ENCODE results near the gene ARHGAP24. TPM values are rescaled to one million over a fixed set of nuclear protein-coding genes. Genes with fewer than 3 reads are reported as not detected.

ARHGAP24 gene
- total RNA-seq, 1 experiment from 2014 or later: 17.4 TPM

DNA sequence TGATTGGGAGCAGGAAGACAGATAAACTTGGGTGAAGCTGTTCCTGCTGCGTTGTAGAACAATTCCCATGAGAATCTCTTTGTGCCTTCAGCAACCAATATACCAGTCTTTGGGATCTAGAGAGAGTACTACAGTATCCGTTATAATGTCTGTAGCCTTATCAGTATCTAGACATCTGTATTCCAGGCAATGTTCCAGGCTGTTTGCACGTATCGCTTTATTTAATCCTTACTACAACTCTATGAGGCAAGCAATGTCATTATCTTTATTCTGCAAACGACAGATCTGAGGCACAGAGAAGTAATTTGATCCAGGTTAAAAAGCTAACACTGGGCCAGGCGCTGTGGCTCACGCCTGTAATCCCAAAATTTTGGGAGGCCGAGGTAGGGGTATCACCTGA lies 251.6 kb downstream of the ARHGAP24 start:
- ChIA-PET CTCF (interaction anchor here (0.7 kb wide), 1 partner anchor 217 kb away, joined by 4 read pairs; no protein-coding TSS in a partner anchor), POLR2A (no interaction called here)
- in situ Hi-C loops (cut with HindIII; ENCODE audit: low pct_unique_long_range_greater_than_20kb, low sequenced_read_pairs): no loop called here

DNA sequence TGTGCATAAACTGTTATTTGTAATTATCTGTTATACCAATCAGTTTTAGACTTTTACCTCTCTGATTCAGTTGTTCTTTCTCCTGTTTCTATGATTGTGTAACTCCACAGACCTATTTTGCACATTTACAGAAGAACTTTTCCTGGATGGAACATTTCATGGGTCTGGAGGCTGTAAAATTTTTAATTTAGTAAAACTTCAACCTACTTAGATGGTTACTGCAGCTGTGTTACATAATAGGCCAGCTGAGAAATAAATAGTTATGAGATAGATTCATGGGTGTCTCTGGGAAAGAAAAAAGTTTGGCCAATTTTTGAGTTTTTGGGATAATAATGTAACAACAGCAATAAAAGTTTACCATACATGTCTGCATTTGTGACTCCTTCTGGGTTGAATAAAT lies 253.5 kb downstream of the ARHGAP24 start:
- DNase-seq (ENCODE audit: low read depth, low spot score) (no peak), ATAC-seq (no peak)
- ChIA-PET CTCF (no interaction called here), POLR2A (no interaction called here)
- Histone ChIP-seq H3K27me3 (ENCODE audit: control insufficient read depth, insufficient read depth, low read length) (no peaks in the 10 kb centered on the region), H3K4me1 (ENCODE audit: control insufficient read depth, insufficient read depth, low read length) (no peaks in the 10 kb centered on the region), H3K4me3 (ENCODE audit: low read depth in 2 of 2, low read length in 2 of 2) (no peak overlapping the region), H3K36me3 (ENCODE audit: control insufficient read depth, insufficient read depth, low read length) (no peaks in the 10 kb centered on the region; the same call in 1 of the 2 replicates), H3K27ac (ENCODE audit: low read length) (no peak overlapping the region), H3K9me3 (ENCODE audit: control insufficient read depth, insufficient read depth, low read depth, low read length) (no peaks in the 10 kb centered on the region)
- in situ Hi-C loops (cut with HindIII; ENCODE audit: low pct_unique_long_range_greater_than_20kb, low sequenced_read_pairs): no loop called here
- TF ChIP-seq, protein P1, sequence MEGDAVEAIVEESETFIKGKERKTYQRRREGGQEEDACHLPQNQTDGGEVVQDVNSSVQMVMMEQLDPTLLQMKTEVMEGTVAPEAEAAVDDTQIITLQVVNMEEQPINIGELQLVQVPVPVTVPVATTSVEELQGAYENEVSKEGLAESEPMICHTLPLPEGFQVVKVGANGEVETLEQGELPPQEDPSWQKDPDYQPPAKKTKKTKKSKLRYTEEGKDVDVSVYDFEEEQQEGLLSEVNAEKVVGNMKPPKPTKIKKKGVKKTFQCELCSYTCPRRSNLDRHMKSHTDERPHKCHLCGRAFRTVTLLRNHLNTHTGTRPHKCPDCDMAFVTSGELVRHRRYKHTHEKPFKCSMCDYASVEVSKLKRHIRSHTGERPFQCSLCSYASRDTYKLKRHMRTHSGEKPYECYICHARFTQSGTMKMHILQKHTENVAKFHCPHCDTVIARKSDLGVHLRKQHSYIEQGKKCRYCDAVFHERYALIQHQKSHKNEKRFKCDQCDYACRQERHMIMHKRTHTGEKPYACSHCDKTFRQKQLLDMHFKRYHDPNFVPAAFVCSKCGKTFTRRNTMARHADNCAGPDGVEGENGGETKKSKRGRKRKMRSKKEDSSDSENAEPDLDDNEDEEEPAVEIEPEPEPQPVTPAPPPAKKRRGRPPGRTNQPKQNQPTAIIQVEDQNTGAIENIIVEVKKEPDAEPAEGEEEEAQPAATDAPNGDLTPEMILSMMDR (IDR thresholded peaks at IDR 0.05): no peak
- TF ChIP-seq POLR2AphosphoS5 (IDR thresholded peaks at IDR 0.05; ENCODE audit: low read depth, low read length): no peak
- TF ChIP-seq TCF7L2 (IDR thresholded peaks at IDR 0.05; ENCODE audit: low read depth, low read length): no peak
- TF ChIP-seq, protein P2, sequence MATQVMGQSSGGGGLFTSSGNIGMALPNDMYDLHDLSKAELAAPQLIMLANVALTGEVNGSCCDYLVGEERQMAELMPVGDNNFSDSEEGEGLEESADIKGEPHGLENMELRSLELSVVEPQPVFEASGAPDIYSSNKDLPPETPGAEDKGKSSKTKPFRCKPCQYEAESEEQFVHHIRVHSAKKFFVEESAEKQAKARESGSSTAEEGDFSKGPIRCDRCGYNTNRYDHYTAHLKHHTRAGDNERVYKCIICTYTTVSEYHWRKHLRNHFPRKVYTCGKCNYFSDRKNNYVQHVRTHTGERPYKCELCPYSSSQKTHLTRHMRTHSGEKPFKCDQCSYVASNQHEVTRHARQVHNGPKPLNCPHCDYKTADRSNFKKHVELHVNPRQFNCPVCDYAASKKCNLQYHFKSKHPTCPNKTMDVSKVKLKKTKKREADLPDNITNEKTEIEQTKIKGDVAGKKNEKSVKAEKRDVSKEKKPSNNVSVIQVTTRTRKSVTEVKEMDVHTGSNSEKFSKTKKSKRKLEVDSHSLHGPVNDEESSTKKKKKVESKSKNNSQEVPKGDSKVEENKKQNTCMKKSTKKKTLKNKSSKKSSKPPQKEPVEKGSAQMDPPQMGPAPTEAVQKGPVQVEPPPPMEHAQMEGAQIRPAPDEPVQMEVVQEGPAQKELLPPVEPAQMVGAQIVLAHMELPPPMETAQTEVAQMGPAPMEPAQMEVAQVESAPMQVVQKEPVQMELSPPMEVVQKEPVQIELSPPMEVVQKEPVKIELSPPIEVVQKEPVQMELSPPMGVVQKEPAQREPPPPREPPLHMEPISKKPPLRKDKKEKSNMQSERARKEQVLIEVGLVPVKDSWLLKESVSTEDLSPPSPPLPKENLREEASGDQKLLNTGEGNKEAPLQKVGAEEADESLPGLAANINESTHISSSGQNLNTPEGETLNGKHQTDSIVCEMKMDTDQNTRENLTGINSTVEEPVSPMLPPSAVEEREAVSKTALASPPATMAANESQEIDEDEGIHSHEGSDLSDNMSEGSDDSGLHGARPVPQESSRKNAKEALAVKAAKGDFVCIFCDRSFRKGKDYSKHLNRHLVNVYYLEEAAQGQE (IDR thresholded peaks at IDR 0.05; ENCODE audit: insufficient read depth in 1 of 2, low read depth in 2 of 2, low read length in 1 of 2): no peak
- TF ChIP-seq SIN3A (IDR thresholded peaks at IDR 0.05; ENCODE audit: borderline replicate concordance, insufficient read depth, low read depth, low read length): no peak
- BruUV-seq (replicated peaks): no TSS peak
- intact Hi-C loops (cut with micrococcal nuclease; ENCODE audit: unreplicated experiment): no loop called here

More for the DNA sequence above, 251.6 kb downstream of the ARHGAP24 start:
- TF ChIP-seq, protein P1 (IDR thresholded peaks at IDR 0.05): no peak
- no peak for TF ChIP-seq SIN3A (IDR thresholded peaks at IDR 0.05; ENCODE audit: borderline replicate concordance, insufficient read depth, low read depth, low read length)
- TF ChIP-seq, protein P2 (IDR thresholded peaks at IDR 0.05; ENCODE audit: insufficient read depth in 1 of 2, low read depth in 2 of 2, low read length in 1 of 2): no peak
- no peak for TF ChIP-seq TCF7L2 (IDR thresholded peaks at IDR 0.05; ENCODE audit: low read depth, low read length)
- TF ChIP-seq POLR2AphosphoS5 (IDR thresholded peaks at IDR 0.05; ENCODE audit: low read depth, low read length): no peak
- intact Hi-C loops (cut with micrococcal nuclease; ENCODE audit: unreplicated experiment): no loop called here
- no peaks in the 10 kb centered on the region; the same call in 1 of the 2 replicates for H3K36me3 ChIP-seq (ENCODE audit: control insufficient read depth, insufficient read depth, low read length)
- H3K27ac ChIP-seq (ENCODE audit: low read length): no peak overlapping the region
- ATAC-seq (no peak), DNase-seq (ENCODE audit: low read depth, low spot score) (no peak)
- H3K9me3 ChIP-seq (ENCODE audit: control insufficient read depth, insufficient read depth, low read depth, low read length): no peaks in the 10 kb centered on the region
- no peak overlapping the region for H3K4me3 ChIP-seq (ENCODE audit: low read depth in 2 of 2, low read length in 2 of 2)
- no peaks in the 10 kb centered on the region for H3K27me3 ChIP-seq (ENCODE audit: control insufficient read depth, insufficient read depth, low read length)
- no TSS peak for BruUV-seq (replicated peaks)
- no peaks in the 10 kb centered on the region for H3K4me1 ChIP-seq (ENCODE audit: control insufficient read depth, insufficient read depth, low read length)
